Fibroblast of villous mesenchyme (primary cell): Measurements from ENCODE around the gene KPNA4. TPM values are rescaled to one million over a fixed set of nuclear protein-coding genes. Genes with fewer than 3 reads are reported as not detected.
A peak's percentile ranks its signal among the peaks of the same experiment; 100 is the strongest.

Experiments
- DNase-seq: peaks from one replicate; pipeline ENCODE4 v3.0.0-alpha.2; 2010; ENCODE audit warnings: low read depth
- H3K4me3 ChIP-seq: 2 replicates; pipeline ENCODE4 v1.5.1; 2011; ENCODE audit warnings: low read depth, mild to moderate bottlenecking, low read length
- total RNA-seq: library from RNA; depleted of rRNA; stranded (reverse); fragments of >200 nt; gene quantifications from 2 replicates; pipeline ENCODE4 v1.2.3, GENCODE V29; 2012
- TF ChIP-seq, protein P1 (sequence below): IDR thresholded peaks from 2 replicates; pipeline ENCODE4 v1.5.1; 2012; ENCODE audit warnings: low read depth, mild to moderate bottlenecking, low read length; ENCODE audit not compliant: insufficient read depth

KPNA4 gene, protein sequence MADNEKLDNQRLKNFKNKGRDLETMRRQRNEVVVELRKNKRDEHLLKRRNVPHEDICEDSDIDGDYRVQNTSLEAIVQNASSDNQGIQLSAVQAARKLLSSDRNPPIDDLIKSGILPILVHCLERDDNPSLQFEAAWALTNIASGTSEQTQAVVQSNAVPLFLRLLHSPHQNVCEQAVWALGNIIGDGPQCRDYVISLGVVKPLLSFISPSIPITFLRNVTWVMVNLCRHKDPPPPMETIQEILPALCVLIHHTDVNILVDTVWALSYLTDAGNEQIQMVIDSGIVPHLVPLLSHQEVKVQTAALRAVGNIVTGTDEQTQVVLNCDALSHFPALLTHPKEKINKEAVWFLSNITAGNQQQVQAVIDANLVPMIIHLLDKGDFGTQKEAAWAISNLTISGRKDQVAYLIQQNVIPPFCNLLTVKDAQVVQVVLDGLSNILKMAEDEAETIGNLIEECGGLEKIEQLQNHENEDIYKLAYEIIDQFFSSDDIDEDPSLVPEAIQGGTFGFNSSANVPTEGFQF
- total RNA-seq = 36.4 and 61.3 TPM in 2 replicates

DNA sequence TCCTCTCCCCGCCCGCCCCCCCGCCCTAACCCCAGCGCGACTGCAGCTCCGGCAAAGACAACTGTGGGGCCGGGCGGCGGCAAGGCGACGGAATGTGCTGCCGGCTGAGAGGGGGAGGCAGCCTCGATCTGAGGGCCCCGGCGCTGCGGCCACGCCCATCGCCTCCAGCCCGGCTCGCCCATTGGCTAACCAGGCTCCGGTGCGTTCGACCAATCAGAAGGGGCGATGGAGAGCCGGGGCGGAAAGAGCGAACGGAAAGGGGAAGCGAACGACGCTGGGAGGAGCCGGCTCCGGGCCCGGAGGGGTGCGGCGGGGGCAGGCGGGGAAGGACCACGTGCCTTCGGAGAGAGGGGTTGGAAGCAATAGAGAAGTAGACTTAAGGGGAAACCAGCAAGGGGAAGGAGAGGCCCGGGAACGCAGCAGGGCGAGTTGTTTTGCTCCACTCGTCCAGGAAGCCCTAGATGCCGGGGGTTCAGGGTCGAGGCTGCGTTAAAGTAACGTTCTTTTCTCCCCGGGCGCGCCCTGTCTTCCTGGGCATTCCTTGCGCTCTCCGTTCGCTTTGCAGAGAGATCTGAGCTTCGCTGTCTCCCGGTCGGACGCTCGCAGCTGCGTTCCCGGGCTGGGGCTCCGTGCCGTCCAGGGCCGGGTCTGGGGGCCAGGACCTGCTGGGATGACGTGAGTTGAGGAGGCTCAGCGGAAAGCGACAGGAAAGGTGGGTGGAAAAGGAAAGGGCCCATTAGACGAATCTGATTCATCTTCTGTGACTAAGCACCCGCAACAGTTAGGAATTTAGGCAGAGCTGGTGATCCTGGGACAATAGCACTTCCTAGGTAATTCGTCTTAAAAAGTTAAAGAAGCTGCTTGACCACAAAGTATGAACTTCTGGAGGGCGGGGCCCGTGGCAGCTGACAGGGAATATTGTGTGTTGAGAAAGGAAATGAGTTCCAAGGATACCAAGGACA is at the start of gene KPNA4:
Gene KPNA4 (minus strand): TSS at position 130 of the 962 bp plus-strand sequence. CDS start 289 bp downstream, outside the sequence.
- H3K4me3 ChIP-seq = peak within 1 kb of the TSS; percentile 92
- TF ChIP-seq, protein P1, sequence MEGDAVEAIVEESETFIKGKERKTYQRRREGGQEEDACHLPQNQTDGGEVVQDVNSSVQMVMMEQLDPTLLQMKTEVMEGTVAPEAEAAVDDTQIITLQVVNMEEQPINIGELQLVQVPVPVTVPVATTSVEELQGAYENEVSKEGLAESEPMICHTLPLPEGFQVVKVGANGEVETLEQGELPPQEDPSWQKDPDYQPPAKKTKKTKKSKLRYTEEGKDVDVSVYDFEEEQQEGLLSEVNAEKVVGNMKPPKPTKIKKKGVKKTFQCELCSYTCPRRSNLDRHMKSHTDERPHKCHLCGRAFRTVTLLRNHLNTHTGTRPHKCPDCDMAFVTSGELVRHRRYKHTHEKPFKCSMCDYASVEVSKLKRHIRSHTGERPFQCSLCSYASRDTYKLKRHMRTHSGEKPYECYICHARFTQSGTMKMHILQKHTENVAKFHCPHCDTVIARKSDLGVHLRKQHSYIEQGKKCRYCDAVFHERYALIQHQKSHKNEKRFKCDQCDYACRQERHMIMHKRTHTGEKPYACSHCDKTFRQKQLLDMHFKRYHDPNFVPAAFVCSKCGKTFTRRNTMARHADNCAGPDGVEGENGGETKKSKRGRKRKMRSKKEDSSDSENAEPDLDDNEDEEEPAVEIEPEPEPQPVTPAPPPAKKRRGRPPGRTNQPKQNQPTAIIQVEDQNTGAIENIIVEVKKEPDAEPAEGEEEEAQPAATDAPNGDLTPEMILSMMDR = no peak
- DNase-seq = peak; percentile 97

DNA sequence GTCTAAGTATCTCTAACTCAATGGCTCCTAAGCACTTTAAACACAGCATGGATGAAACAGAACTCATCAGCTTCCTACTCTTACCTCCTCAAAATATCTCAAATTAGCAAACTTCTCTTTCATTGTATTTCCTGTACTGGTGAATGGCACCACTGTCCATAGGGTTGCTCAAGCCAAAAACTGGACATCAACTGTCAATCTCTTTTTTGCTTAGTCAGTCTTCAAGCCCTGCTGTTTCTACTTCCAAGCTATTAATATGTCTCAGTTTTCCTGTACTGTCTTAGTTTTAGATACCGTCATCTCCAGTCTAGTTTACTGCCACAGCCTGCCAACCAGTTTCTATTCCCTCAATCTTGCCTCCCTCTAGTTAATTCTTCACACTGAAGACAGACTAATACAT is 48.3 kb upstream of the KPNA4 start:
- no peak overlapping the region for H3K4me3 ChIP-seq
- DNase-seq = no peak
- TF ChIP-seq, protein P1 = no peak

DNA sequence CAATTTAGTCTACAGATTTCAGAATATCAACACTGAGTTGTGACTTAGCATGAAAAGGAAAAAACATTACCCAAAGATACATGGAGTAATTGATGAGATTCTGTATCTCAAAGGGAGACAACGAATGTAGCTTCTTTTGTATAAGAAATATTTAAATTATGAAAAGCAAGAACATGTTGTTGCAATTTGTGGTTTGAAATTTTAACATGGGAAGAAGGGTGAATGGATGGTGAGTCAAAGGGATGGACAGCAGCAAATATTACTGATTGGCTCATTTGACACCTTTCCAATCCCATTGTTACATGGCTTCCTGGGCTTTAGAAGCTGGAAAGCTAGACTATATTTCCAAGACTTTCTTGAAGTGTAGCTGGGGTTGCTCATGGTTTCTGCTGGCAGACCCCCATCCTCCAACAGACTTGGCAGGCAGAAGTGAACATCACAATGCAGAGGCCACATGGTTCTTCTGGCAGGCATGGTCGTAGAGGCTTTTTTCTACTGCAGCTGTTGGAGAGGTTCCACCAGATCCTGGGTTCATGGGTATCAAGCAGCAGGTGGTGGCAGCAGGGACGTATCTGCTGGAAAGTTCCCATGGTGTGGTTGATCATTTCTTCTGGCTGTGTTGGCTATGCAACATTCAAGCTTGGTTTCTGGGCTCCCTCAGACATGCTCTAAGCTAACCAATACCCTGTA is 47.2 kb upstream of the KPNA4 start:
- DNase-seq = no peak
- TF ChIP-seq, protein P1 = no peak
- H3K4me3 ChIP-seq = no peak overlapping the region

DNA sequence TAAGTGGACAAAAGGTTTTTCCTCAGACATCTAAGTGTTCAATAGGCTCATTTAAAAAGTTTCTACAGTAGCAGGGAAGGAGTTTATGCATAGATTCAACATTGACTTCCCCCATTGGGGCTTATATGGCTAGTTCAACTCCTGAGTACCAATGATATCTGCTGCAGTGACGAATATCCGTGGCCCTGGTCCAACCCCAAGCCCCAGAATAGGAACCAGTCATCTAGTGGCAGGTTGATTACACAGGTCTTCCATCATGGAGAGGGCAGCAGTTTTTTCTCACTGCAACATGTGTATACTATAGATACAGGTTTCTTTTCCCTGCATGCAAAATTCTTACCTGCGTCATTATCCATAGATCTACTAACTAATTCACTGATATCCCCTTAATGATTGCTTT is 45.8 kb upstream of the KPNA4 start:
- TF ChIP-seq, protein P1 = no peak
- H3K4me3 ChIP-seq = no peak overlapping the region
- no peak for DNase-seq

DNA sequence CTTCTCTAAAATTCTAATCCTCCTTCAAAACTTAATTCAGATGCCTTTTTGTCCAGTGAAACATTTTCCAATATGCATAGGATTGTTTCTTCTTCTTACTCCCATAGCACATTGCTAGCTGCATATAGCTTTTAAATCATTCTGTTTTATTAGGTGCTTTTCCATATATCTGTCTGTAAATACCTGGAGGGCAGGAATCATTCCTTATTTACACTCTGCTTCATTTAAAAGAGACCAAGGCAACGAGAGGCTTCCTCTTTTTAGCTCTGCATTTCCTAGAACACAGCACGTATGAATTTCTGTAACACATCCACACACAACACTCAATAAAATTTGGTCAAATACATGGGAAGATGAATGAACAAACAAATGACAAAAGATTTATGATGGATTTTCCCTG is 43.5 kb upstream of the KPNA4 start:
- TF ChIP-seq, protein P1 = no peak
- H3K4me3 ChIP-seq = no peak overlapping the region
- DNase-seq = no peak

DNA sequence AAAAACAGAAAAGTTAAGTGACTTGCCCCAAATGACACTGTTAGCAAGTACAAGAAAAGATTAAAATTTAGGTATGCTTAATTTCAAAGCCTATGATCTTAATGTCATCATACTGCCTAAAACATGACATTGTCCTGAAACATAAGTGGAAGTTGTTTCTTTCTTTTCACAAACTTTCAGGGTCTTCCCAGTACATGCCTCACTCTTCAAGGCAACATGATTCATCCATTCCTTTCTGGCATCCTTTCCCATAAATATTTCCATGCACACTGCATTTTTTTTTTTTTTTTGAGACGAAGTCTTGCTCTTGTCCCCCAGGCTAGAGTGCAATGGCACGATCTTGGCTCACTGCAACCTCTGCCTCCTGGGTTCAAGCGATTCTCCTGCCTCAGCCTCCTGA is 42.5 kb upstream of the KPNA4 start:
- no peak overlapping the region for H3K4me3 ChIP-seq
- DNase-seq = no peak
- TF ChIP-seq, protein P1 = no peak
